ENCODE data around the gene WT1.

- no peak for TF ChIP-seq CTCF (IDR thresholded peaks at IDR 0.05; ENCODE audit: low read depth, low read length)
- TF ChIP-seq EZH2phosphoT487 (IDR thresholded peaks at IDR 0.05; ENCODE audit: low read depth), result no peak
Measured at GRCh38 chr11:32479291-32479690, 44.0 kb upstream of the WT1 start.

Data from OCI-LY3 (cell line).